A673 (cell line): Measurements from ENCODE around the gene ARFGEF2.
"Not testable (repeated sequence)": the region's sequence is repeated elsewhere in the genome, so short reads cannot be mapped to it uniquely, and the experiment has no call there.

Experiments
- CTCF ChIP-seq: fragments of 300-800, 200-600 bp; sonication (generic); conservative IDR thresholded peaks from 2 replicates; pipeline ENCODE4 v1.5.1; 2017; ENCODE audit warnings: low read depth, mild to moderate bottlenecking, antibody characterized with exemption, low read length, moderate library complexity, mixed read lengths
- EZH2 ChIP-seq: fragments of 200-600 bp; sonication (generic); IDR thresholded peaks from 2 replicates; pipeline ENCODE4 v1.6.1; 2017; ENCODE audit warnings: borderline replicate concordance, low read depth, mild to moderate bottlenecking, mixed read lengths, antibody characterized with exemption, low read length; ENCODE audit not compliant: poor library complexity, severe bottlenecking

GRCh38 chr20:48888517-48888916, 33.0 kb upstream of the ARFGEF2 start:
- TF ChIP-seq CTCF, EZH2: not testable (repeated sequence)
